HG02623 (cell line): ENCODE measurements around the gene KLHL30.

ENCODE experiments used
- ATAC-seq: cut with Tn5 transposase; IDR thresholded peaks from one replicate; pipeline ENCODE4 v1.9.1; 2021; ENCODE audit warnings: moderate library complexity; ENCODE audit not compliant: unreplicated experiment

KLHL30 gene

GRCh38 chr2:238130111-238130695 is 8.3 kb upstream of the KLHL30 start:
- ATAC-seq = no peak

GRCh38 chr2:238130696-238131628 is 7.5 kb upstream of the KLHL30 start:
- no peak for ATAC-seq

- no peak for ATAC-seq
Observed at GRCh38 chr2:238131761-238132462, 6.6 kb upstream of the KLHL30 start.

- no peak for ATAC-seq
Observed at GRCh38 chr2:238132463-238133450, 5.7 kb upstream of the KLHL30 start.

- no peak for ATAC-seq
Observed at GRCh38 chr2:238133499-238134392, 4.7 kb upstream of the KLHL30 start.

GRCh38 chr2:238134393-238134785 is 4.1 kb upstream of the KLHL30 start:
- ATAC-seq = no peak

GRCh38 chr2:238135601-238136150 is 2.8 kb upstream of the KLHL30 start:
- ATAC-seq = no peak

GRCh38 chr2:238136820-238137537 is 1.5 kb upstream of the KLHL30 start:
- ATAC-seq = no peak

GRCh38 chr2:238137885-238138284 is 583 bp upstream of the KLHL30 start:
- ATAC-seq = no peak

GRCh38 chr2:238139196-238140039 is 950 bp downstream of the KLHL30 start:
- no peak for ATAC-seq

- ATAC-seq = no peak
Observed at GRCh38 chr2:238140040-238140439, 1.6 kb downstream of the KLHL30 start.

- ATAC-seq = no peak
Observed at GRCh38 chr2:238140721-238141540, 2.5 kb downstream of the KLHL30 start.

GRCh38 chr2:238141541-238142318 is 3.3 kb downstream of the KLHL30 start:
- no peak for ATAC-seq

- no peak for ATAC-seq
Observed at GRCh38 chr2:238142382-238143205, 4.1 kb downstream of the KLHL30 start.

GRCh38 chr2:238143239-238143951 is 4.9 kb downstream of the KLHL30 start:
- ATAC-seq = no peak
